Lower lobe of right lung (tissue), 2 donors: Measurements from ENCODE around the gene NKAIN2. TPM values are rescaled to one million over a fixed set of nuclear protein-coding genes. Genes with fewer than 3 reads are reported as not detected.

ENCODE experiments used
- ATAC-seq, 2 donors: fragments of 200-7000 bp; cut with Tn5 transposase; one replicate each; pipeline ENCODE4 v1.9.1; 2020 to 2022; ENCODE audit warnings: mild to moderate bottlenecking in 2 of 2, moderate library complexity in 2 of 2
- DNase-seq: peaks from one replicate; pipeline ENCODE4 v3.0.0-alpha.2; 2020
- H3K27ac ChIP-seq: fragments of 200-600 bp; one replicate; pipeline ENCODE4 v1.8.0; 2022
- H3K27me3 ChIP-seq: fragments of 200-600 bp; one replicate; pipeline ENCODE4 v1.8.0; 2022; ENCODE audit warnings: low read depth
- H3K36me3 ChIP-seq: fragments of 200-600 bp; one replicate; pipeline ENCODE4 v1.8.0; 2022; ENCODE audit warnings: mild to moderate bottlenecking
- H3K4me1 ChIP-seq: fragments of 200-600 bp; one replicate; pipeline ENCODE4 v1.8.0; 2022
- H3K4me3 ChIP-seq: fragments of 200-600 bp; one replicate; pipeline ENCODE4 v1.8.0; 2022; ENCODE audit warnings: mild to moderate bottlenecking
- H3K9me3 ChIP-seq: fragments of 200-600 bp; one replicate; pipeline ENCODE4 v1.8.0; 2022
- intact Hi-C: fragments of 100-400 bp; cut with DNase I; formaldehyde crosslinking; loops from one replicate; pipeline ENCODE4 v1.11.0; 2022
- total RNA-seq: library from RNA; stranded (reverse); fragmentation: NEBNext Ultra II Directional; extraction: Animal tissue kit (Norgen Biotek cat#: 25700); gene quantifications from one replicate; pipeline ENCODE4 v1.2.1, GENCODE V29; 2021
- TF ChIP-seq, protein P1 (sequence below): fragments of 200-600 bp; IDR thresholded peaks from one replicate; pipeline ENCODE4 v1.8.0; 2022; ENCODE audit warnings: antibody characterized with exemption, mild to moderate bottlenecking
- donor health status: DM: no; HTN: yes; CAD: no; lungs with severe emphysema.

Gene NKAIN2
- total RNA-seq, 1 donor from 2014 or later = 0.12 TPM

DNA sequence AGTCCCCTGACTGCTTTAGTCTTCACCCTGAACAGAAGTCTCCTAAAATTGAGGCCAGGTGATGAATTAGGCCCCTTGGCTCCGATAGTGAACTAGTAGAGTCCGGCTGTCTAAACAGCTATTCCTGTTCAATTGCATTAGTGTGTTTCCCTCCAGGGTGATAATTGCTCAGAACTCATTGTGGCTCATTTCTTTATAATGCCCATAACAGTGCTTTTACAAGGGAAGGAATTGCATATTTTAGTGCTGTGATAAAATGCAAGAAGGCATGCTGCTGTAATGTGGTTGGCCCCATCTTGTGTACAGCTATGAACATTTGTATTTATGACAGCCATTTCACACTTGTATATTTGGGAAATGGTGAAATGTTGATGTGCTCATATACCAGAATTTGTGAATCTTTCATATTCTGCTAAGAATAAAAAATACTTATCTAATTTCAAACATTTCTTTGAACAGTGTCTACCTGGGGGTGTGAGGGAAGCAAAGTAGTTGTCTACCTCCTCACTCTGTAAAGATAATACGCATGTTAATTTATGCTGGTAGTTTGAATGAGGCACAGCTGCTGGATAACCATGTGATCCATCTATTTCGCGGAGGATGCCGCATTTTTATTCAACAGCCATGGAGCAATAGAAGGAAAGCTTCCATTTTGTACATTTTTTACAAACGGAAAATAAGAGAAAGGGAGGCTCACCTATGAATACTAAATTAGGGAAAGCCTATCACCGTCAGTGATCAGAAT lies 451.4 kb downstream of the NKAIN2 start:
- no peak for DNase-seq
- intact Hi-C loops = no loop called here
- ATAC-seq = no peak

DNA sequence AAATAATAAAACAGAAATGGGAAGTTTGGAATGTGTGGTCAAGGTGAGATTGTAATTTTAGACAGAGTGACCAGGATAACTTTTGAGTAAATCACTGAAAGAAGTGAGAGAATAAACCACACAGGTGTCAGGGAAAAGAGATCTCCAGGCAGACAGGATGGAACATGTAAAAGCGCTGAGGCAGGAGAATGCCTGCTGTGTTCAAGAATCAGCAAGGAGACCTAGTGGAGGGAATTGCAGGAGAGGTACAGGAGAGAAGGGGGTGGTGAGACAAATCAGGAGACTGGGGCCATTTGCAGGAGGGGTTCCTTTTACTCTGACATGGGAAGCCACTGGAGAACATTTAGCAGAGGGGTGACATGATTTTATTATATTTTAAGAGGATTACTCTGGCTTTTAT lies 456.7 kb downstream of the NKAIN2 start:
- ATAC-seq = no peak
- TF ChIP-seq, protein P1, sequence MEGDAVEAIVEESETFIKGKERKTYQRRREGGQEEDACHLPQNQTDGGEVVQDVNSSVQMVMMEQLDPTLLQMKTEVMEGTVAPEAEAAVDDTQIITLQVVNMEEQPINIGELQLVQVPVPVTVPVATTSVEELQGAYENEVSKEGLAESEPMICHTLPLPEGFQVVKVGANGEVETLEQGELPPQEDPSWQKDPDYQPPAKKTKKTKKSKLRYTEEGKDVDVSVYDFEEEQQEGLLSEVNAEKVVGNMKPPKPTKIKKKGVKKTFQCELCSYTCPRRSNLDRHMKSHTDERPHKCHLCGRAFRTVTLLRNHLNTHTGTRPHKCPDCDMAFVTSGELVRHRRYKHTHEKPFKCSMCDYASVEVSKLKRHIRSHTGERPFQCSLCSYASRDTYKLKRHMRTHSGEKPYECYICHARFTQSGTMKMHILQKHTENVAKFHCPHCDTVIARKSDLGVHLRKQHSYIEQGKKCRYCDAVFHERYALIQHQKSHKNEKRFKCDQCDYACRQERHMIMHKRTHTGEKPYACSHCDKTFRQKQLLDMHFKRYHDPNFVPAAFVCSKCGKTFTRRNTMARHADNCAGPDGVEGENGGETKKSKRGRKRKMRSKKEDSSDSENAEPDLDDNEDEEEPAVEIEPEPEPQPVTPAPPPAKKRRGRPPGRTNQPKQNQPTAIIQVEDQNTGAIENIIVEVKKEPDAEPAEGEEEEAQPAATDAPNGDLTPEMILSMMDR = no peak
- Histone ChIP-seq H3K27ac (no peak overlapping the region), H3K9me3 (no peaks in the 10 kb centered on the region), H3K4me3 (no peak overlapping the region), H3K27me3 (no peaks in the 10 kb centered on the region), H3K4me1 (no peaks in the 10 kb centered on the region), H3K36me3 (no peaks in the 10 kb centered on the region)
- DNase-seq = no peak
- intact Hi-C loops = no loop called here

More for the DNA sequence above, 451.4 kb downstream of the NKAIN2 start:
- H3K36me3 ChIP-seq = no peaks in the 10 kb centered on the region
- H3K27ac ChIP-seq = no peak overlapping the region
- no peaks in the 10 kb centered on the region for H3K9me3 ChIP-seq
- TF ChIP-seq, protein P1 = no peak
- no peaks in the 10 kb centered on the region for H3K27me3 ChIP-seq
- no peak overlapping the region for H3K4me3 ChIP-seq
- no peaks in the 10 kb centered on the region for H3K4me1 ChIP-seq

DNA sequence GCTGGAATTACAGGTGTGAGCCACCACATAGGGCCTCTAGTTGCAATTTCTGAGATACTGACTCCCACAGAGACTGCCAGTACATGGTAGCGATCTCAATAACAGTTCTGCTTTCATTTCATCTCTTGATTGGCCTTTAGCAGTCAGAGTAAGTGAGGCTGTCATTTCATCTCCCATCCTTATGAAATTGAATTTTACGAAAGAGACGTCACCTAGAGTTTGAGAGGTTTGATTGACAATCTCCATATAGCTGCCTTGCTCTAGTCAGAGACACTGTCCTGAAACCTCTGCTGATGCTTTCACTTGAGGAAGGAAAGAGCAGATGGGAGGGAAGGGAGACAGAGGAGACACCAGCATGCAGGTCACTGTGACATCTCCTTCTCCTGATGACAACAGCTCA lies 466.1 kb downstream of the NKAIN2 start:
- intact Hi-C loops = no loop called here
- Histone ChIP-seq H3K27me3 (no peaks in the 10 kb centered on the region), H3K4me3 (no peak overlapping the region), H3K4me1 (no peaks in the 10 kb centered on the region), H3K36me3 (no peaks in the 10 kb centered on the region), H3K27ac (no peak overlapping the region), H3K9me3 (no peaks in the 10 kb centered on the region)
- TF ChIP-seq, protein P1 = no peak
- ATAC-seq (no peak), DNase-seq (no peak)

DNA sequence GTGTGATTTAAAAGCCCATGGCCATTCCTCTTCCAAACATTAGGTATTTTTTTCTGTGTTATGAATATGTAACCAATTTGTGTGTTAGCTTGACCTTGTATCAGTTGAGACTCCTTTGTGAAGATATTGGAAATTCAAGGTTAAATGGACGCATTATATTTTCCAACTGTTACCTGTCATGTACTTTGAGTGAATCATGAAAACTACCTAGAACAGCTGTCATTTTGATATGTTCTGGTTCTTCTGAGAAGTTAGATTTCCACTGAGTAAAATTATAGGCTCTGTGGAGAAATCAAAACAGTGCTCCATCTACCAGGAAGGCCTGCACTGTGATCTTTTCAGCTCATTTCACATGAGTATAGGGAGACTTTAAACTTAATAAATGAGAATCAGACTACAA lies 470.0 kb downstream of the NKAIN2 start:
- H3K36me3 ChIP-seq = no peaks in the 10 kb centered on the region
- no peak for ATAC-seq
- no peak overlapping the region for H3K27ac ChIP-seq
- TF ChIP-seq, protein P1 = no peak
- no peak overlapping the region for H3K4me3 ChIP-seq
- intact Hi-C loops = no loop called here
- H3K4me1 ChIP-seq = no peaks in the 10 kb centered on the region
- no peaks in the 10 kb centered on the region for H3K27me3 ChIP-seq
- no peaks in the 10 kb centered on the region for H3K9me3 ChIP-seq
- no peak for DNase-seq

DNA sequence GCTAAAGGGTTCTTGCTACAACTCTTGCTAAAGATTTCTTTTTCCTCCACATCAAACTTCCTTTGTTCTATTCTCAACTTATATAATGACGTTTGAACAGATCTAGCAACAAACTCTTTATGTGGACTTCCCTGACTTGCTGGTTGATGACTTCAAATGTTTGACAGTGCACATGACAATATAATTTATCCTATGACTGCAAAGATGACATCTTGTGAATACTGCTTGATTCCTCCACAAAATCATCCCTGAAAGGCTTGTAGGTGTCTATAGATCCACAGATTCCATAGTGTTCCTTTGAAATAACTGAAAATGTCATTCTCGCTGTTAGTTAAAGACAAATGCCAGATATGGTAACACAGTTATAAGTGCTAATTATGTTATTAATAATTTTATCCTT lies 478.9 kb downstream of the NKAIN2 start:
- intact Hi-C loops = no loop called here
- DNase-seq = no peak
- Histone ChIP-seq H3K36me3 (no peaks in the 10 kb centered on the region), H3K27ac (no peak overlapping the region), H3K9me3 (no peaks in the 10 kb centered on the region), H3K27me3 (no peaks in the 10 kb centered on the region), H3K4me1 (no peaks in the 10 kb centered on the region), H3K4me3 (no peak overlapping the region)
- no peak for ATAC-seq
- TF ChIP-seq, protein P1 = no peak
